Myocyte (in vitro differentiated cells): ENCODE data around the gene TXLNB. TPM values are rescaled to one million over a fixed set of nuclear protein-coding genes. Genes with fewer than 3 reads are reported as not detected.
"Not testable (repeated sequence)": the region's sequence is repeated elsewhere in the genome, so short reads cannot be mapped to it uniquely, and the experiment has no call there.

Experiments used
- DNase-seq: peaks from one replicate; pipeline ENCODE4 v3.0.0-alpha.2; 2012; ENCODE audit warnings: low read depth
- total RNA-seq: library from RNA; depleted of rRNA; stranded (reverse); fragments of >200 nt; gene quantifications from 2 replicates; pipeline ENCODE4 v1.2.3, GENCODE V29; 2014

TXLNB gene
- total RNA-seq, 1 donor from 2014 or later: 65.8 TPM

- DNase-seq: no peak
These were observed 20.0 kb upstream of the TXLNB start for GRCh38 chr6:139311831-139312230.

GRCh38 chr6:139308936-139309603 lies 17.3 kb upstream of the TXLNB start:
- peak; percentile 42 for DNase-seq

DNA sequence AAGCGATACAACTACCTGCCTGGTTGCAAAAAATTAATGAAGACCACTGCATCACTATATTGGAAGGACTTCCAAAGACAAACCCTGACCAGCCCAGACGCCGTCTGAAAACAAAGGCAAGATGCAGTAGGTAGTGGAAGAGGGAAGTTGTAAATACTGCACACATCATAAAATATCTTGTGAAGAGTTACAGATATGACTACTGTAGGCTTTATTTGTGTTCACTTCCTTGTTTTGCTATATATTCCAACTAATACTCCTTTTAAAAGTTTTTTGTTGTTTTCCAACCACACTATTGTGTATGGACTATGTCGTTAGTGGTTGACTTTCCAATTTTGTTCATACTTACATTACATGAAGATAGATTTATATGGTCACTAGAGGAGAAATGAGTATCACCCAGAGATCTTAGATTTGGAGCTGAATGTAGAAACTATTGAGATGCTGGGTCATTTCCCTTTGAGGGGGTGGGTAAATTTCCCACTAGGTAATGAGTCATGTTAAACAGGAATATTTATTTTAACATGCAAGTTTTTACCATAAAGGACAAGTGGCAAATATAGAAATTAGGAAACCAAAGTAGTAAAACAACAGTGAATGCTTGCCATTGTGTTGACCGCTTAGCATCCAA lies 16.6 kb upstream of the TXLNB start:
- no peak for DNase-seq

DNA sequence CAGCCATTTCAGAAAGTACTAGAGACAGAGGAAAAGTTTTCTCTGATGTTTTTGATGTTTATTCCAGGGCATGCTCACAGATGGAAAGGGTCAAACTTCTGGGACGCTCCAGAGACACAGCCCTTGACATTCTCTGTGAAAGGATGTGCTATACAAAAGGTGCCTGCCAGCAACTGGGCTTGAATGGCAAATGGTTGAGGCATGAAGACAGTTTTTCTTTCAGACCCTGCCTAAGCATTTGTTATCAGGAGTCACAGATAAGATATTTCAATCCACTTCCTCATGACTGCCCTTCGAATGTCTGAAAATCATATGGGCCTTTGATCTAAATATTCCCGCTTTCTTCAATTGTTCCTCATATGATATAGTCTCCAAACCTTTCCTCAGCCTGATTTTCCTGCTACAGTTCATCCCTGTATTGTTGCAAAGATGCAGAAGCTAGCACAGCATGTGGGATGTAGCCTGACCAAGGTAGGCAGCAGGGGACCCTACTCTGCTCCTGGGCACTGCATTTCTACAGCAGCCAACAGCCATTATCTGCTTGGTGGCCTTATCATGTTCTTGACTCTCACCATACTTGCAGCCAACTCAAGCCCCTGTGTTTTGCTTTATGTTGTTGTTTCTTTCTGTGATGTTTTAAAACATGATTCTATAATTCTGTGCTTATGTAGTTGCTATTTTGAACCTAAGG lies 14.6 kb upstream of the TXLNB start:
- DNase-seq: no peak

DNA sequence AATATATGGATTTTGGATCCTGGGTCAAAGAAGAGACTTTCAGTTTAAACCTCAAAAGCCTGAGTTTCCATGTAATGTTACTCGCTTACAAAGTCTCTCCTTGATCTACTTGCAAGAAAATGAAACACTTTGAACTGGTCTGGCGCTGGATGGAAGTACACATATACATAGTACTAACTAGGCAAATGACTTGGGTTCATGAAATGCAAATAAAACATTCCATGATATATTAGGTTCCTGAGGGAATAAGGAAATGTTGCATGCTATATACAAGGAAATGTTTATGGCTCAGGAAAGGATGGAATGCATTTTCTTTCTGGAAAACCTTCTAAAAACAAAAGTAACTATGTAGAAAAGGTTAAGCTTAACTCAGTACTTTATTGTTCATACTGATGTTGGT lies 11.4 kb upstream of the TXLNB start:
- DNase-seq: no peak

GRCh38 chr6:139297921-139298320 lies 6.1 kb upstream of the TXLNB start:
- no peak for DNase-seq

- peak; percentile 35 for DNase-seq
These were observed 5.1 kb upstream of the TXLNB start for GRCh38 chr6:139296927-139297326.

DNA sequence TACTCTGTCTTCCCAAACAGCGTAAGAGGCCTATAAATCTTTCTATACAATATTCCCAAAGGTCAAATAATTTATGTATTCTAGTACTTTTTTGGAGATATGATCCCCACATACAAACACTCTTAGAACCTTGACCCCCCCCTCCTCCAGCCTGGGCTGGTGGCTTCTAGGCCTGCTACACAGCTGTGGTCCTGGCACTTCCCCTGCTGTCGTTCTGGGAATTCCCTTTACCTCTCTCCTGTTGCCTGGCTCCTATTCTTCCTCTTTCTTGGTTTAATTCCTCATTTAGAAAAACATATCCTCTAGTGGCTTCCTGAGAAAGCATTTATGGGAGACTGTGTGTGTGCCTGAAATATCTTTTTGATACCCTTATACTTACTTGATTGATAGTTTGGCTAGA lies 4.1 kb upstream of the TXLNB start:
- DNase-seq: no peak

- no peak for DNase-seq
These were observed 2.3 kb upstream of the TXLNB start for GRCh38 chr6:139294090-139294489.

GRCh38 chr6:139293230-139293629 lies 1.4 kb upstream of the TXLNB start:
- not testable (repeated sequence) for DNase-seq

DNA sequence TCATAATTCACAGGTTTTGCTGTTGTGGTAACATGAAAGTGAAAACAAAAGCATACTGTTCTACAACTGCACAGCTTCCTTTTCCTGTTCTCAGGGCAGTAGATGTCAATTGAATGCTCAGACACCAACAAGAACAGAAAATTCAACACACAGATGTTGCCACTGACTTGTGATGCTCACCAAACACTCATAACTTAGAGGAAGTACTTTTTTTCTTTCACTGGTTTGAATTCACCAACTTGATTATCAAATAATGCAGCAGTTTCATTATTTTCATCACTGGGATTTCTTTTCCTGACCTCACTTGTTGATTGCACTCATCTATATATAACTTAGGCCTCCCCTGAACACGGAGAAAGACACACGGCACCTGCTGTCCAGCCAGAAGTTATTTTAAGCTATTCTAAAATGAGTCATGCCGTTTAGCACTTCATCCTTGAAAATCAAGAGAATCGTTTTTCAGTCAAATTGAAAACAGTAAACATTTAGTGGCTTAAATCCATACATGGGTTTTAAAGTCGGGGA lies 949 bp downstream of the TXLNB start:
- peak; percentile 88 for DNase-seq

DNA sequence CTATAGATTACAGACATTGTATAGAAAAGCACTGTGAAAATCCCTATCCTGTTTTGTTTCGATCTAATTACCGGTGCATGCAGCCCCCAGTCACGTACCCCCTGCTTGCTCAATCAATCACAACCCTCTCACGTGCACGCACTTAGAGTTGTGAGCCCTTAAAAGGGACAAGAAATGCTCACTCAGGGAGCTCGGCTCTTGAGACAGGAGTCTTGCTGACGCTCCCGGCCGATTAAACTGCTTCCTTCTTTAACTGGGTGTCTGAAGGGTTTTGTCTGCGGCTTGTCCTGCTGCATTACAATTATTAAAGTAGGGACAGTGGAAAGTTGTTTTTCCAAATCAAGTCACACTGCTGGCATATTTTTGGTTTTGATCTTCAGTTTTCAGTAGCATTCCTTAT lies 2.6 kb downstream of the TXLNB start:
- no peak for DNase-seq

- no peak for DNase-seq
These were observed 3.2 kb downstream of the TXLNB start for GRCh38 chr6:139288496-139289040.

DNA sequence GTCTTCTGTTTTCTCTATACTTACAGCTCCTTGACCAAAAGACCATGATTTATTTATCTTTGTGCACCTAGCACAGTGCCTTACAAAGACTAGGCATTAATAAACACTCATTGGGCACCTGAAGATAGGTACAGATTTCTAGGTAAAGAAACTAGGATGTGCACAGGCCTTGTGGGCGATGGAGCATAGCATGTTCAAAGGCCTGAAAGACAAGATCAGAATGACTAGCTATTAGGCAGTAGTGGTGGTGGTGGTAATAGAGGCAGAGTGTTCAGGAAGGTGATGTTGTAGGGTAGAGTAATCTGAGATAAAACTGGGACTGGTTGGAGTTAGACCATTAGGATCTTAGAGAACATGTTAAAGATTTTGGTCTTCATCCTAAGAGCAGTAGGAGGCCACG lies 3.9 kb downstream of the TXLNB start:
- DNase-seq: no peak

DNA sequence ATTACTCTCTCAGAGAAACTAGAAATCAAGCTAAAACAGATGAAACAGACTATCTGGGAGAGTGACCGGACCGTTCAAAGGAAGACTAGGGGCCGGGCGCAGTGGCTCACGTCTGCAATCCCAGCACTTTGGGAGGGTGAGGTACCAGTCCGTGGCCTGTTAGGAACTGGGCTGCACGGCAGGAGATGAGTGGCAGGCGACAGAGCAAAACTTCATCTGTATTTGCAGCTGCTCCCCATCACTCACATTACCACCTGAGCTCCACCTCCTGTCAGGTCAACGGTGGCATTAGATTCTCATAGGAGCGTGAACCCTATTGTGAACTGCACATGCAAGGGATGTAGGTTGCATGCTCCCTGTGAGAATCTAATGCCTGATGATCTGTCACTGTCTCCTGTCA lies 5.4 kb downstream of the TXLNB start:
- DNase-seq: not testable (repeated sequence)

DNA sequence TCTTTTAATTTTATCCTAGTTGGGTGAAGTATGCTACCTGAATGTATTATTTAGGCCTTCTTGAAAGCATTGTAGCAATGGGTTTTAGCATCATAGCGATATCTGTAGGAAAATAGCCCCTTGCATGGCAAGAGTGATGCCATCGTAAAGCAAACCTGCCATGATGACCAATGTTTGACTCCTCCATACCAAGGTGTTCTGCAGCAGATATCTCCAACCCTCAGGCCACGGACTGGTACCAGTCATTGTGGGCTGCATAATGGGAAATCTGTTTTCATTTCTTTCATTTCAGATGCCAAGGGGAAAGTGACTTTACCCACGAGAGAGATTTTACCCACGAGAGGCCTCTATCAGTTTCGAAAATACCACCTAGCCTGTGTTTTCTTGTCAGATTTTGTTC lies 6.2 kb downstream of the TXLNB start:
- DNase-seq: no peak

DNA sequence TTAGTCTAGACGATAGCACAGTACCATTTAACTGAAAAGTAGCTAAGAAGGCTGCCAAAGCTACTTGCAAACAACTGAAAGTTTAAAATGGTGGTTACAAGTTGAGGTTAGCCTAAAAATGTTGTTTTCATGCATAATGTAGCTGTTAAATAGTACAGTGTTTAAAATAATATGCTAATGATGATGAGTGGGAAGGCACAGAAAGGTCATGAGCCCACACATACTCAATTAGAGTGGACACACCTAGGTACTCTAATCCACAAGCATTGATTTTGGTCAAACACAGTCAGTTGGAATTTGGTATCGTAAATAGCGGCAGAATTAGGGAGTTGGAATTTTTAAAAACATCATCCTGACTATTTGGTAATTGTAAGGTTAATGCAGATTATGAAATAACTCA lies 7.0 kb downstream of the TXLNB start:
- DNase-seq: no peak

DNA sequence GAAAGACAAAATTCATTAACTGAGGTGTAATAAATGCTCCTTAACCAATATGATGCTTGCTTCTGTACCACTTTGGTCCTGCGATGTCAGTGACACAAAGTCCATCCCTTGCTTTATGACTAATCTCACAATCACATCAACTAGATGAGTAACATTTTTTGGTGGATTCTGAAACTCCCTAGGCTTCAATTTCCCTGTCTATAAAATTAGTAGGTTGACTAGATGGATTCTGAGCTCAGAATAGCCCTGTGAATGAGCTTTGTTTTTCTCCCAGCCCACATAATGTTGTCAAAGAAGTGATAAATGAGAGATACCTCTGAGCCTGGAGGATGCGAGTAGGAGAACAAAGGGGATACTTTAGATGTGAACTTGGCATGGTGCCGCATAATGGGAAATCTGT lies 9.1 kb downstream of the TXLNB start:
- no peak for DNase-seq

DNA sequence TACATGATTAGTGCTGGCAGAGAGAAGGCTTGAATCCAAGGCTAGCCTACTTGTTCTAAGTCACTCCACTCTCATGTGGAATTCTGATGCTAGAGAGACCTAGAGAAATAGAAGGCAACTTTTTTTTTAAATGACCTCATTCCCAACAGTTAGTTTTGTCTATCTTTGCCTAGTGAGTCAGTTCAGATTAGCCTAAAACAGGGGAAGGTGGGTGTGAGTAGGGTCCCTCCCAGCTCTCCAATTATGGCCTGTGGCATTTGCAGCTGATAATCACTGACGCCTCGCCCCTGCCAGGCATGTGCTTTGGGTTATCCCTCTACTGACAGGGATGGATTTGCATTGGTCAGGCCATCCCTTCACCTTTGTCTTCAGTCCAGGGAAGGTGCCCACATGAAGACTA lies 13.6 kb downstream of the TXLNB start:
- DNase-seq: peak; percentile 73

GRCh38 chr6:139277587-139277986 lies 14.2 kb downstream of the TXLNB start:
- DNase-seq: no peak

- DNase-seq: no peak
These were observed 14.6 kb downstream of the TXLNB start for GRCh38 chr6:139277161-139277560.
